ENCODE results near the gene THADA. TPM values are rescaled to one million over a fixed set of nuclear protein-coding genes. Genes with fewer than 3 reads are reported as not detected.

THADA gene
- total RNA-seq, 2 experiments from 2014 or later: 31.2 to 32.3 TPM

DNA sequence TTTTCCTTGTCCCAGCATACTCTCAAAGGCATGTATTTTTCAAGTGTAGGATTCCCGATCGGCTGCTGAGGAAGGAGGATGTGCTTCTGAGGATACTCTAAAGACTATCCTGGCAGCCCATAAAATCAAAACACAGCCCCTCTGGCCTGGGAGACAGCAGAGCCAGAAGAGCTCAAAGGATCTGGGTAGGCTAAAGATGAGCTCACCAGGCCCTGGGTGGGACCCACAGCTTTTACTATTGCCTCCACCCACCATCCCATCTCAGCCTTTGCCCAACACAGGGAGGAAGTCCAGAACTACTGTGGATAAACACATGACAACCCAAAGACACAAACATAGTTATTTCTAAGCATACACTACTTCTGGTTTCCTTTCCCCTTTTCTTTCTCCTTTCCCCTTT, 290.3 kb downstream of the THADA start:
- Histone ChIP-seq H3K27ac (ENCODE audit: low read depth, low read length, poor library complexity, severe bottlenecking) (no peak overlapping the region), H3K9me2 (ENCODE audit: insufficient read depth, low read length) (no peaks in the 10 kb centered on the region), H3K9me3 (ENCODE audit: low read length) (no peaks in the 10 kb centered on the region), H2AFZ (ENCODE audit: low read length) (no peak overlapping the region), H4K20me1 (ENCODE audit: insufficient read depth, low read length) (no peaks in the 10 kb centered on the region), H3K4me1 (ENCODE audit: insufficient read depth, low read length, poor library complexity, severe bottlenecking) (no peaks in the 10 kb centered on the region), H3K4me3 (ENCODE audit: low read depth, low read length, poor library complexity, severe bottlenecking) (no peak overlapping the region), H3K36me3 (ENCODE audit: insufficient read depth, low read length) (no peaks in the 10 kb centered on the region), H3K4me2 (ENCODE audit: low read length) (no peak overlapping the region), H3K79me2 (ENCODE audit: insufficient read depth, low read depth, low read length) (no peaks in the 10 kb centered on the region)
- CTCF ChIA-PET (ENCODE audit: unreplicated experiment): no interaction called here
- BruUV-seq (replicated peaks): no TSS peak
- POLR2A ChIA-PET: no interaction called here
- DNase-seq (ENCODE audit: low spot score): no peak
- intact Hi-C loops (cut with micrococcal nuclease; ENCODE audit: unreplicated experiment): no loop called here
- TF ChIP-seq EZH2phosphoT487 (IDR thresholded peaks at IDR 0.05; ENCODE audit: borderline replicate concordance, low read depth, low read length): no peak
- TF ChIP-seq, protein P1, sequence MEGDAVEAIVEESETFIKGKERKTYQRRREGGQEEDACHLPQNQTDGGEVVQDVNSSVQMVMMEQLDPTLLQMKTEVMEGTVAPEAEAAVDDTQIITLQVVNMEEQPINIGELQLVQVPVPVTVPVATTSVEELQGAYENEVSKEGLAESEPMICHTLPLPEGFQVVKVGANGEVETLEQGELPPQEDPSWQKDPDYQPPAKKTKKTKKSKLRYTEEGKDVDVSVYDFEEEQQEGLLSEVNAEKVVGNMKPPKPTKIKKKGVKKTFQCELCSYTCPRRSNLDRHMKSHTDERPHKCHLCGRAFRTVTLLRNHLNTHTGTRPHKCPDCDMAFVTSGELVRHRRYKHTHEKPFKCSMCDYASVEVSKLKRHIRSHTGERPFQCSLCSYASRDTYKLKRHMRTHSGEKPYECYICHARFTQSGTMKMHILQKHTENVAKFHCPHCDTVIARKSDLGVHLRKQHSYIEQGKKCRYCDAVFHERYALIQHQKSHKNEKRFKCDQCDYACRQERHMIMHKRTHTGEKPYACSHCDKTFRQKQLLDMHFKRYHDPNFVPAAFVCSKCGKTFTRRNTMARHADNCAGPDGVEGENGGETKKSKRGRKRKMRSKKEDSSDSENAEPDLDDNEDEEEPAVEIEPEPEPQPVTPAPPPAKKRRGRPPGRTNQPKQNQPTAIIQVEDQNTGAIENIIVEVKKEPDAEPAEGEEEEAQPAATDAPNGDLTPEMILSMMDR (conservative IDR thresholded peaks at IDR 0.05; ENCODE audit: low read length): no peak

DNA sequence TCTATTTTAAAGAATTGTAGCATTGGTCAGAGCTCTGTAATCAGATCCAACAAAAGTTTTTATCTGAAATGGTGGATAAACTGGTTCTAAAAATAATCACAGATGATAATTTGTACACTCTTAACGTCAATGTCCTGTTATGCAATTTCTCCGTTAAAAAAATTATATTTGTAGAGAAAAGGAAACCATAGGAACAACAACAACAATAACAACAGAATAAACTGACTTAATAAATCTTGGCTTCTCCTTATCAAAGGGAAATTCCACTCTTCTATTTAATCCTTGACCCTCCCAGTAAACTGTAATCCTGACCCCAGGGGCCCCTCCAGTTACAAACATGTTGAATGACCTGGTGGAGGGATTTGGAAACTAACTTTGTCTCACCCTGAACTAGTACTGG, 290.8 kb downstream of the THADA start:
- Histone ChIP-seq H3K9me3 (ENCODE audit: low read length) (no peaks in the 10 kb centered on the region), H3K4me2 (ENCODE audit: low read length) (no peak overlapping the region), H2AFZ (ENCODE audit: low read length) (no peak overlapping the region), H3K36me3 (ENCODE audit: insufficient read depth, low read length) (no peaks in the 10 kb centered on the region), H3K27ac (ENCODE audit: low read depth, low read length, poor library complexity, severe bottlenecking) (no peak overlapping the region), H3K4me1 (ENCODE audit: insufficient read depth, low read length, poor library complexity, severe bottlenecking) (no peaks in the 10 kb centered on the region), H3K9me2 (ENCODE audit: insufficient read depth, low read length) (no peaks in the 10 kb centered on the region), H3K79me2 (ENCODE audit: insufficient read depth, low read depth, low read length) (no peaks in the 10 kb centered on the region), H4K20me1 (ENCODE audit: insufficient read depth, low read length) (no peaks in the 10 kb centered on the region), H3K4me3 (ENCODE audit: low read depth, low read length, poor library complexity, severe bottlenecking) (no peak overlapping the region)
- ChIA-PET POLR2A (interaction anchor here (0.7 kb wide), 2 partner anchors 25 to 427 kb away, joined by 3 read pairs; no protein-coding TSS in a partner anchor), CTCF (ENCODE audit: unreplicated experiment) (no interaction called here)
- intact Hi-C loops (cut with micrococcal nuclease; ENCODE audit: unreplicated experiment): no loop called here
- DNase-seq (ENCODE audit: low spot score): no peak
- no peak for TF ChIP-seq EZH2phosphoT487 (IDR thresholded peaks at IDR 0.05; ENCODE audit: borderline replicate concordance, low read depth, low read length)
- TF ChIP-seq, protein P1 (conservative IDR thresholded peaks at IDR 0.05; ENCODE audit: low read length): no peak
- BruUV-seq (replicated peaks): no TSS peak

DNA sequence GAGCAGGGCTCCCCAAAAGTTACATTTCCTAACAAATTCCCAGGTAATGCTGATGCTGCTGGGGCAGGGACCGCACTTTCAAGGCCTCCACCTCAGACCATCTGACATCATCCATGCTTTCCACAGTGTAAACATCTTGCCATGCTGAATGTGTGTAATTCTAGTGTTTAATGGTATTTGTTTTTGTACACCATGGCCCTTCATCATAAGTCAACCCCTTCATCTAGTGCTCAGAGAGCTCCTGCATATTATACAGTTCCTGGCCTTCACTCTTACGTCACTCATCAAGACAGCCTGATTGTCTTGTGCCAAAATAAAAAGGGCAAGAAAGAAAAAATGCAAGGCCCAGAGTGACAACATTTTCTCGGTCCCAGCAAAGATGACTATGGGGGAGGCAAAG, 291.9 kb downstream of the THADA start:
- ChIA-PET POLR2A (interaction anchor here (1.0 kb wide), 1 partner anchor 21 kb away, joined by 4 read pairs; no protein-coding TSS in a partner anchor), CTCF (ENCODE audit: unreplicated experiment) (no interaction called here)
- Histone ChIP-seq H2AFZ (ENCODE audit: low read length) (no peak overlapping the region), H3K79me2 (ENCODE audit: insufficient read depth, low read depth, low read length) (no peaks in the 10 kb centered on the region), H3K9me3 (ENCODE audit: low read length) (no peaks in the 10 kb centered on the region), H3K27ac (ENCODE audit: low read depth, low read length, poor library complexity, severe bottlenecking) (no peak overlapping the region), H3K9me2 (ENCODE audit: insufficient read depth, low read length) (no peaks in the 10 kb centered on the region), H3K4me2 (ENCODE audit: low read length) (no peak overlapping the region), H3K4me1 (ENCODE audit: insufficient read depth, low read length, poor library complexity, severe bottlenecking) (no peaks in the 10 kb centered on the region), H4K20me1 (ENCODE audit: insufficient read depth, low read length) (no peaks in the 10 kb centered on the region), H3K4me3 (ENCODE audit: low read depth, low read length, poor library complexity, severe bottlenecking) (no peak overlapping the region), H3K36me3 (ENCODE audit: insufficient read depth, low read length) (no peaks in the 10 kb centered on the region)
- BruUV-seq (replicated peaks): no TSS peak
- DNase-seq (ENCODE audit: low spot score): no peak
- intact Hi-C loops (cut with micrococcal nuclease; ENCODE audit: unreplicated experiment): no loop called here
- no peak for TF ChIP-seq EZH2phosphoT487 (IDR thresholded peaks at IDR 0.05; ENCODE audit: borderline replicate concordance, low read depth, low read length)
- TF ChIP-seq, protein P1 (conservative IDR thresholded peaks at IDR 0.05; ENCODE audit: low read length): no peak

Measured in OCI-LY7 (cell line).